ENCODE data around the gene CUEDC1. TPM values are rescaled to one million over a fixed set of nuclear protein-coding genes. Genes with fewer than 3 reads are reported as not detected.

The CUEDC1 gene
- total and polyA plus RNA-seq, 2 of the 13 experiments (the other 11 are each of a cell fraction or from before 2014, with no cell fraction given), result 7.4 to 12.9 TPM

DNA sequence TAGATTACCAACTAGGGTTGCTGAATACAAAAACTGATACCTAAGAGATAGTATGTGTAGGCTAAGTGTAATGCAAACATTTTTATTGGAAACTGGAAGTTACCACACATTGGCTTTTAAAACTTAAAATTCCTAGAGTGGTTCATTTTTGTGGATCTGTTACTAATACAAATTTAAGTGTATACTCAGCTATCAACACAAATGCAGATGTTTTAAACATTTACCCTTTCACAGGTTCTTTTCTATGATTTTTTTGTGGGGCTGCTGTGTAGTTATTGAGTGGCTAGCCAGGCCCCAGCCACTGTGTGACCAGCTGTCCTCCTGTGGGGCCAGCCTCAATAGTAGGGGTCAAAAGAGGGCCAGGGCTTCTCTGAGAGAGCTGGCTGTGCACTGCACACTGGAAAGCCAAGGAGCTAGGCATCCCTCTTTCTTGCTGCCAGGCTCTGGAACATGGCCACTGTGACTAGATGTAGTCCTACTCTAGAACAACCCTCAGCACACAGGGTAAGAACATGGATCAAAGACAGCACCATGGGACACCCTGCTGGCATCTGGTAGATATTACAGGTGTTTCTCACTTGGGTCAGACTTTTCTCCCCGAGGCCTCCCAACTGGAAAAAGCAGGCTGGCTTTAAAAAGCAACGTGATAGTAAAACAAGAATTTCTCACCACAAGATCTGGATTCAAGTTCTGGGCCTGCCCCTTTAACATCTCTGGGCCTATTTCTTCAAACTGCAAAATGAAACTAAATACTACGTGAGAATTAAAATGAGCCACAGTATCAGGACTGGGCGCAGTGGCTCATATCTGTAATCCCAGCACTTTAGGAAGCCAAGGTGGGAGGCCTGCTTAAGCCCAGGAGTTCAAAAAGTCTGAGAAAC, 40.1 kb upstream of the CUEDC1 start (continued):
- TF ChIP-seq ZNF496 (CRISPR knock-in tag; IDR thresholded peaks at IDR 0.05; ENCODE audit: insufficient replicate concordance), result no peak
- TF ChIP-seq DNMT3B (CRISPR knock-in tag; conservative IDR thresholded peaks at IDR 0.05), result no peak
- TF ChIP-seq MEF2D (CRISPR knock-in tag; IDR thresholded peaks at IDR 0.05), result 0 out of 2 replicates have a peak, but pooled peaks have one; percentile 39
- TF ChIP-seq FOXO1 (CRISPR knock-in tag; IDR thresholded peaks at IDR 0.05), result peak; percentile 19; the same call in 1 of the 2 replicates
- no peak for TF ChIP-seq ZNF101 (CRISPR knock-in tag; IDR thresholded peaks at IDR 0.05; ENCODE audit: borderline replicate concordance, low read depth)
- TF ChIP-seq, protein P1, sequence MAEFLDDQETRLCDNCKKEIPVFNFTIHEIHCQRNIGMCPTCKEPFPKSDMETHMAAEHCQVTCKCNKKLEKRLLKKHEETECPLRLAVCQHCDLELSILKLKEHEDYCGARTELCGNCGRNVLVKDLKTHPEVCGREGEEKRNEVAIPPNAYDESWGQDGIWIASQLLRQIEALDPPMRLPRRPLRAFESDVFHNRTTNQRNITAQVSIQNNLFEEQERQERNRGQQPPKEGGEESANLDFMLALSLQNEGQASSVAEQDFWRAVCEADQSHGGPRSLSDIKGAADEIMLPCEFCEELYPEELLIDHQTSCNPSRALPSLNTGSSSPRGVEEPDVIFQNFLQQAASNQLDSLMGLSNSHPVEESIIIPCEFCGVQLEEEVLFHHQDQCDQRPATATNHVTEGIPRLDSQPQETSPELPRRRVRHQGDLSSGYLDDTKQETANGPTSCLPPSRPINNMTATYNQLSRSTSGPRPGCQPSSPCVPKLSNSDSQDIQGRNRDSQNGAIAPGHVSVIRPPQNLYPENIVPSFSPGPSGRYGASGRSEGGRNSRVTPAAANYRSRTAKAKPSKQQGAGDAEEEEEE (CRISPR knock-in tag; IDR thresholded peaks at IDR 0.05; ENCODE audit: borderline replicate concordance), result no peak
- TF ChIP-seq ZBTB7B (CRISPR knock-in tag; IDR thresholded peaks at IDR 0.05), result no peak
- TF ChIP-seq, protein P2, sequence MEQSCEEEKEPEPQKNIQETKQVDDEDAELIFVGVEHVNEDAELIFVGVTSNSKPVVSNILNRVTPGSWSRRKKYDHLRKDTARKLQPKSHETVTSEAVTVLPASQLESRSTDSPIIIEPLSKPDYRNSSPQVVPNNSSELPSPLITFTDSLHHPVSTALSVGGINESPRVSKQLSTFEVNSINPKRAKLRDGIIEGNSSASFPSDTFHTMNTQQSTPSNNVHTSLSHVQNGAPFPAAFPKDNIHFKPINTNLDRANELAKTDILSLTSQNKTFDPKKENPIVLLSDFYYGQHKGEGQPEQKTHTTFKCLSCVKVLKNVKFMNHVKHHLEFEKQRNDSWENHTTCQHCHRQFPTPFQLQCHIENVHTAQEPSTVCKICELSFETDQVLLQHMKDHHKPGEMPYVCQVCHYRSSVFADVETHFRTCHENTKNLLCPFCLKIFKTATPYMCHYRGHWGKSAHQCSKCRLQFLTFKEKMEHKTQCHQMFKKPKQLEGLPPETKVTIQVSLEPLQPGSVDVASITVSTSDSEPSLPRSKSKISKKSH (CRISPR knock-in tag; IDR thresholded peaks at IDR 0.05; ENCODE audit: borderline replicate concordance), result no peak
- TF ChIP-seq RARA (CRISPR knock-in tag; IDR thresholded peaks at IDR 0.05), result no peak
- no peak for TF ChIP-seq SRSF1 (optimal IDR thresholded peaks at IDR 0.05; ENCODE audit: low read depth, low read length)
- TF ChIP-seq ZNF44 (CRISPR knock-in tag; IDR thresholded peaks at IDR 0.05), result no peak
- TF ChIP-seq ADNP (CRISPR knock-in tag; IDR thresholded peaks at IDR 0.05), result no peak
- TF ChIP-seq, protein P3, sequence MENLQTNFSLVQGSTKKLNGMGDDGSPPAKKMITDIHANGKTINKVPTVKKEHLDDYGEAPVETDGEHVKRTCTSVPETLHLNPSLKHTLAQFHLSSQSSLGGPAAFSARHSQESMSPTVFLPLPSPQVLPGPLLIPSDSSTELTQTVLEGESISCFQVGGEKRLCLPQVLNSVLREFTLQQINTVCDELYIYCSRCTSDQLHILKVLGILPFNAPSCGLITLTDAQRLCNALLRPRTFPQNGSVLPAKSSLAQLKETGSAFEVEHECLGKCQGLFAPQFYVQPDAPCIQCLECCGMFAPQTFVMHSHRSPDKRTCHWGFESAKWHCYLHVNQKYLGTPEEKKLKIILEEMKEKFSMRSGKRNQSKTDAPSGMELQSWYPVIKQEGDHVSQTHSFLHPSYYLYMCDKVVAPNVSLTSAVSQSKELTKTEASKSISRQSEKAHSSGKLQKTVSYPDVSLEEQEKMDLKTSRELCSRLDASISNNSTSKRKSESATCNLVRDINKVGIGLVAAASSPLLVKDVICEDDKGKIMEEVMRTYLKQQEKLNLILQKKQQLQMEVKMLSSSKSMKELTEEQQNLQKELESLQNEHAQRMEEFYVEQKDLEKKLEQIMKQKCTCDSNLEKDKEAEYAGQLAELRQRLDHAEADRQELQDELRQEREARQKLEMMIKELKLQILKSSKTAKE (CRISPR knock-in tag; IDR thresholded peaks at IDR 0.05; ENCODE audit: borderline replicate concordance), result no peak
- TF ChIP-seq MIER3 (CRISPR knock-in tag; IDR thresholded peaks at IDR 0.05; ENCODE audit: borderline replicate concordance), result no peak; the same call in 1 of the 2 replicates
- no peak for TF ChIP-seq ZNF775 (CRISPR knock-in tag; IDR thresholded peaks at IDR 0.05; ENCODE audit: borderline replicate concordance)
- TF ChIP-seq ZSCAN30 (CRISPR knock-in tag; IDR thresholded peaks at IDR 0.05), result no peak
- TF ChIP-seq, protein P4, sequence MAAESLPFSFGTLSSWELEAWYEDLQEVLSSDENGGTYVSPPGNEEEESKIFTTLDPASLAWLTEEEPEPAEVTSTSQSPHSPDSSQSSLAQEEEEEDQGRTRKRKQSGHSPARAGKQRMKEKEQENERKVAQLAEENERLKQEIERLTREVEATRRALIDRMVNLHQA (CRISPR knock-in tag; IDR thresholded peaks at IDR 0.05), result no peak
- TF ChIP-seq, protein P5, sequence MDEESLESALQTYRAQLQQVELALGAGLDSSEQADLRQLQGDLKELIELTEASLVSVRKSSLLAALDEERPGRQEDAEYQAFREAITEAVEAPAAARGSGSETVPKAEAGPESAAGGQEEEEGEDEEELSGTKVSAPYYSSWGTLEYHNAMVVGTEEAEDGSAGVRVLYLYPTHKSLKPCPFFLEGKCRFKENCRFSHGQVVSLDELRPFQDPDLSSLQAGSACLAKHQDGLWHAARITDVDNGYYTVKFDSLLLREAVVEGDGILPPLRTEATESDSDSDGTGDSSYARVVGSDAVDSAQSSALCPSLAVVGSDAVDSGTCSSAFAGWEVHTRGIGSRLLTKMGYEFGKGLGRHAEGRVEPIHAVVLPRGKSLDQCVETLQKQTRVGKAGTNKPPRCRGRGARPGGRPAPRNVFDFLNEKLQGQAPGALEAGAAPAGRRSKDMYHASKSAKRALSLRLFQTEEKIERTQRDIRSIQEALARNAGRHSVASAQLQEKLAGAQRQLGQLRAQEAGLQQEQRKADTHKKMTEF (CRISPR knock-in tag; IDR thresholded peaks at IDR 0.05), result no peak; the same call in 1 of the 2 replicates
- TF ChIP-seq, protein P6, sequence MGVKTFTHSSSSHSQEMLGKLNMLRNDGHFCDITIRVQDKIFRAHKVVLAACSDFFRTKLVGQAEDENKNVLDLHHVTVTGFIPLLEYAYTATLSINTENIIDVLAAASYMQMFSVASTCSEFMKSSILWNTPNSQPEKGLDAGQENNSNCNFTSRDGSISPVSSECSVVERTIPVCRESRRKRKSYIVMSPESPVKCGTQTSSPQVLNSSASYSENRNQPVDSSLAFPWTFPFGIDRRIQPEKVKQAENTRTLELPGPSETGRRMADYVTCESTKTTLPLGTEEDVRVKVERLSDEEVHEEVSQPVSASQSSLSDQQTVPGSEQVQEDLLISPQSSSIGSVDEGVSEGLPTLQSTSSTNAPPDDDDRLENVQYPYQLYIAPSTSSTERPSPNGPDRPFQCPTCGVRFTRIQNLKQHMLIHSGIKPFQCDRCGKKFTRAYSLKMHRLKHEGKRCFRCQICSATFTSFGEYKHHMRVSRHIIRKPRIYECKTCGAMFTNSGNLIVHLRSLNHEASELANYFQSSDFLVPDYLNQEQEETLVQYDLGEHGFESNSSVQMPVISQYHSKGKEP (CRISPR knock-in tag; IDR thresholded peaks at IDR 0.05), result no peak

Measured in HepG2 (cell line).